ENCODE data around the gene ADH6.

- no peak for TF ChIP-seq CTCF (IDR thresholded peaks at IDR 0.05)
- no peak for TF ChIP-seq REST (IDR thresholded peaks at IDR 0.05; ENCODE audit: low read depth, low read length)
- TF ChIP-seq RAD21 (IDR thresholded peaks at IDR 0.05; ENCODE audit: low read length) = no peak
- no peak for TF ChIP-seq TEAD4 (IDR thresholded peaks at IDR 0.05; ENCODE audit: borderline replicate concordance, insufficient read depth)
- TF ChIP-seq GATA2 (CRISPR knock-in tag; IDR thresholded peaks at IDR 0.05) = no peak
- TF ChIP-seq PBX3 (IDR thresholded peaks at IDR 0.05) = no peak
- no peak for TF ChIP-seq EP300 (IDR thresholded peaks at IDR 0.05; ENCODE audit: borderline replicate concordance in 1 of 2, low read depth in 1 of 2, low read length in 1 of 2)
- TF ChIP-seq NRF1 (IDR thresholded peaks at IDR 0.05; ENCODE audit: low read depth, low read length) = no peak
- TF ChIP-seq NFIC (IDR thresholded peaks at IDR 0.05; ENCODE audit: borderline replicate concordance) = no peak
- TF ChIP-seq MAX (IDR thresholded peaks at IDR 0.05; ENCODE audit: low read depth) = no peak
- no peak for TF ChIP-seq JUND (IDR thresholded peaks at IDR 0.05)
- TF ChIP-seq POLR2AphosphoS5 (IDR thresholded peaks at IDR 0.05; ENCODE audit: low read depth, low read length) = no peak
- no peak for TF ChIP-seq TCF12 (IDR thresholded peaks at IDR 0.05)
Observed at GRCh38 chr4:99252746-99253145, 33.7 kb upstream of the ADH6 start.

Measured in SK-N-SH (cell line).